Sigmoid colon (tissue), 7 donors: ENCODE data around the gene MEGF11. TPM values are rescaled to one million over a fixed set of nuclear protein-coding genes. Genes with fewer than 3 reads are reported as not detected.

Experiments used
- DNase-seq: peaks from one replicate; pipeline ENCODE4 v3.0.0-alpha.2; 2019
- H3K27ac ChIP-seq, 4 donors: fragments of 200-600 bp; sonication (generic); one replicate each; pipeline ENCODE4 v1.5.1; 2016 to 2019; ENCODE audit warnings: mild to moderate bottlenecking in 1 of 4
- H3K27me3 ChIP-seq, 3 donors: fragments of 200-600 bp; sonication (generic); one replicate each; pipeline ENCODE4 v1.5.1; 2019; ENCODE audit warnings: mild to moderate bottlenecking in 1 of 3
- H3K36me3 ChIP-seq, 4 donors: fragments of 200-600 bp; sonication (generic); one replicate each; pipeline ENCODE4 v1.5.1; 2016 to 2019
- H3K4me1 ChIP-seq, 4 donors: fragments of 200-600 bp; sonication (generic); one replicate each; pipeline ENCODE4 v1.5.1; 2017 to 2019
- H3K4me3 ChIP-seq, 4 donors: fragments of 200-600 bp; sonication (generic); one replicate each; pipeline ENCODE4 v1.5.1; 2017 to 2019; ENCODE audit warnings: mild to moderate bottlenecking in 2 of 4, moderate library complexity in 1 of 4
- H3K9me3 ChIP-seq, 4 donors: fragments of 200-600 bp in 3 of 4; sonication (generic) in 3 of 4; one replicate each; pipeline versions ENCODE4 v1.5.1 to v1.6.1; 2013 to 2019
- EP300 ChIP-seq, 4 donors: sonication (generic); formaldehyde crosslinking; IDR thresholded peaks; one replicate each; pipeline ENCODE4 v1.6.1; 2017; ENCODE audit warnings: antibody characterized with exemption in 4 of 4
- POLR2A ChIP-seq, 2 donors: fragments of 450-650 bp; IDR thresholded peaks; one replicate each; pipeline ENCODE4 v1.6.1; 2016; ENCODE audit warnings: antibody characterized with exemption in 2 of 2, mild to moderate bottlenecking in 2 of 2, moderate library complexity in 2 of 2
- POLR2AphosphoS5 ChIP-seq, 4 donors: sonication (generic); formaldehyde crosslinking; IDR thresholded peaks; one replicate each; pipeline ENCODE4 v1.6.1; 2017; ENCODE audit warnings: antibody characterized with exemption in 4 of 4
- WGBS, 2 donors: extraction: QIAGEN DNeasy Blood & Tissue Kit; methylation state at CpG; one replicate each; pipeline ENCODE4 v1.1.7; 2013; 5-methylcytosine and 5-hydroxymethylcytosine counted together
- intact Hi-C: fragments of 100-400 bp; cut with DNase I; formaldehyde crosslinking; loops from one replicate; pipeline ENCODE4 v1.15.1; 2023
- polyA plus RNA-seq, 3 donors: library from polyadenylated mRNA; stranded (reverse); fragments of 200-250 nt; gene quantifications; one replicate each; pipeline ENCODE4 v1.2.3, GENCODE V29; 2013
- total RNA-seq, 4 donors: library from RNA; depleted of rRNA; stranded (reverse); fragments of >200 nt; gene quantifications; one replicate each; pipeline ENCODE4 v1.1.0, GENCODE V29; 2016
- TF ChIP-seq, protein P1 (sequence below), 4 experiments: fragments of 450-650 bp in 3 of 4; fragments of 200-600 bp in 1 of 4; IDR thresholded peaks; one replicate each; pipeline ENCODE4 v1.5.1; 2016 to 2019; ENCODE audit warnings: antibody characterized with exemption in 4 of 4, mild to moderate bottlenecking in 3 of 4, moderate library complexity in 2 of 4
- donor health status: healthy with polysubstance abuse.
- donor health status: Bipolar disorder and iron deficiency.
- donor health status: healthy.

Gene MEGF11
- total and polyA plus RNA-seq, 7 donors, result 0.04 TPM; not detected in 6

DNA sequence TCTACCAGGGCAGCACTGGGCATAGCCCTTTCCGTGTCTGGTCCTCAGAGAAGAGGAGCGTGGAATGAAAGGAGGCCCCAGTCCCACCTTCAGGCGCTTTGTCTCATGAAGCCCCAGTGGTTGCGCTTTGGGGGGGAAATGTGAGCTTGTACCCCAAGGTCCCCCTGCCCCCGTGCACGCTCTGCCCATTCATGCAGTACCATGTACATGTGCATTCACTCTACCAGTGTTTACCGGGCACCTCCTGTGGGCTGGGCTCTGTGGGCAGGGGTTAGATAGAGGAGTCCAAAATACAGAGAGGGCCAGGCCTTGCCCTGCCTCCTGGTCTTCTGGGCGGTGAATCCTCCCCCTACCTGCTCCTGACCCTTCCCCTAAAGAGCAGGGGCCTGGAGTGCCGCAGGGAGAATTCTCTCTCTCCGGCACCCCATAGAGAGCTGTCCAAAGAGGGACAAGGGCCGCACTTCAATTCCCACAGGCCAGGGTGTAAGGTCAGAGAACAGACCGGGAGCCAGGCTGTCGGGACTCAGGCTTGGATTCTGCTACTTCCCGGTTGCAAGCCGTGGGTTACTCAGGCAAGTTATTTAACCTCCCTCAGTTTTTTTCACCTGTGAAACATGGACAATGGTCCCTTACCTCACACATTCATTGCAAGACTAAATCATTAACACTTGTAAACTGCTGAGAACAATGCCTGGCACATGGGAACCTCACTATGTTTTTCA is 153.4 kb downstream of the MEGF11 start:
- no peak overlapping the region for H3K27ac ChIP-seq
- TF ChIP-seq, protein P1, sequence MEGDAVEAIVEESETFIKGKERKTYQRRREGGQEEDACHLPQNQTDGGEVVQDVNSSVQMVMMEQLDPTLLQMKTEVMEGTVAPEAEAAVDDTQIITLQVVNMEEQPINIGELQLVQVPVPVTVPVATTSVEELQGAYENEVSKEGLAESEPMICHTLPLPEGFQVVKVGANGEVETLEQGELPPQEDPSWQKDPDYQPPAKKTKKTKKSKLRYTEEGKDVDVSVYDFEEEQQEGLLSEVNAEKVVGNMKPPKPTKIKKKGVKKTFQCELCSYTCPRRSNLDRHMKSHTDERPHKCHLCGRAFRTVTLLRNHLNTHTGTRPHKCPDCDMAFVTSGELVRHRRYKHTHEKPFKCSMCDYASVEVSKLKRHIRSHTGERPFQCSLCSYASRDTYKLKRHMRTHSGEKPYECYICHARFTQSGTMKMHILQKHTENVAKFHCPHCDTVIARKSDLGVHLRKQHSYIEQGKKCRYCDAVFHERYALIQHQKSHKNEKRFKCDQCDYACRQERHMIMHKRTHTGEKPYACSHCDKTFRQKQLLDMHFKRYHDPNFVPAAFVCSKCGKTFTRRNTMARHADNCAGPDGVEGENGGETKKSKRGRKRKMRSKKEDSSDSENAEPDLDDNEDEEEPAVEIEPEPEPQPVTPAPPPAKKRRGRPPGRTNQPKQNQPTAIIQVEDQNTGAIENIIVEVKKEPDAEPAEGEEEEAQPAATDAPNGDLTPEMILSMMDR (IDR thresholded peaks at IDR 0.05), result no peak
- TF ChIP-seq POLR2AphosphoS5 (IDR thresholded peaks at IDR 0.05), result no peak
- TF ChIP-seq POLR2A (IDR thresholded peaks at IDR 0.05), result no peak
- no peak for TF ChIP-seq EP300 (IDR thresholded peaks at IDR 0.05)
- no peaks in the 10 kb centered on the region for H3K36me3 ChIP-seq
- peak; percentile 40 for DNase-seq
- H3K4me3 ChIP-seq, result no peak overlapping the region
- H3K4me1 ChIP-seq, result no peaks in the 10 kb centered on the region
- H3K9me3 ChIP-seq, result no peaks in the 10 kb centered on the region
- intact Hi-C loops, result no loop called here
- 86% methylated on average over 15 of the region's 15 CpGs for WGBS, 2 donors
- H3K27me3 ChIP-seq, result peaks cover 0 to 8% (median 0%) of the 10 kb centered on the region in 3 donors

DNA sequence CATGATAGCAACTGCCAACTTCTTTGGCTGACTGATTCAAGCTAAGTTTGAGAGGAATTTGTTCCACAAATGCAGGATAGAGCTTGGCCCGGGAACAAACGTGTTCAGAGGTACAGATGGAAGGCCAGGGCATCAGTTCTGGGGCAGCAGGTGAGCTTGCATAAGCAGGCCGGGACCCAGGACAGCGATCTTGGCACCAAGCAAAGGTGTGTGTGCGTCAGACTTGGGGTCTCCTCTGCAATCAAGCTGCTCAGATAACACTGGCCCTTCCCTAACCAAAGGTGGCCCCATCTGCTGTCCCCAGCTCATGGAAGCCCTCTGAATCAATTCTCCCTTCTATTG is 155.6 kb downstream of the MEGF11 start:
- Histone ChIP-seq H3K36me3 (no peaks in the 10 kb centered on the region), H3K9me3 (no peaks in the 10 kb centered on the region), H3K4me1 (no peaks in the 10 kb centered on the region), H3K27me3 (peaks cover 0 to 8% (median 0%) of the 10 kb centered on the region in 3 donors), H3K27ac (no peak overlapping the region), H3K4me3 (no peak overlapping the region)
- no peak for TF ChIP-seq POLR2A (IDR thresholded peaks at IDR 0.05)
- no peak for TF ChIP-seq POLR2AphosphoS5 (IDR thresholded peaks at IDR 0.05)
- no peak for TF ChIP-seq EP300 (IDR thresholded peaks at IDR 0.05)
- TF ChIP-seq, protein P1 (IDR thresholded peaks at IDR 0.05), result no peak
- peak; percentile 19 for DNase-seq
- WGBS, 2 donors, result 64 to 88% methylated on average over 5 of the region's 5 CpGs
- intact Hi-C loops, result no loop called here

DNA sequence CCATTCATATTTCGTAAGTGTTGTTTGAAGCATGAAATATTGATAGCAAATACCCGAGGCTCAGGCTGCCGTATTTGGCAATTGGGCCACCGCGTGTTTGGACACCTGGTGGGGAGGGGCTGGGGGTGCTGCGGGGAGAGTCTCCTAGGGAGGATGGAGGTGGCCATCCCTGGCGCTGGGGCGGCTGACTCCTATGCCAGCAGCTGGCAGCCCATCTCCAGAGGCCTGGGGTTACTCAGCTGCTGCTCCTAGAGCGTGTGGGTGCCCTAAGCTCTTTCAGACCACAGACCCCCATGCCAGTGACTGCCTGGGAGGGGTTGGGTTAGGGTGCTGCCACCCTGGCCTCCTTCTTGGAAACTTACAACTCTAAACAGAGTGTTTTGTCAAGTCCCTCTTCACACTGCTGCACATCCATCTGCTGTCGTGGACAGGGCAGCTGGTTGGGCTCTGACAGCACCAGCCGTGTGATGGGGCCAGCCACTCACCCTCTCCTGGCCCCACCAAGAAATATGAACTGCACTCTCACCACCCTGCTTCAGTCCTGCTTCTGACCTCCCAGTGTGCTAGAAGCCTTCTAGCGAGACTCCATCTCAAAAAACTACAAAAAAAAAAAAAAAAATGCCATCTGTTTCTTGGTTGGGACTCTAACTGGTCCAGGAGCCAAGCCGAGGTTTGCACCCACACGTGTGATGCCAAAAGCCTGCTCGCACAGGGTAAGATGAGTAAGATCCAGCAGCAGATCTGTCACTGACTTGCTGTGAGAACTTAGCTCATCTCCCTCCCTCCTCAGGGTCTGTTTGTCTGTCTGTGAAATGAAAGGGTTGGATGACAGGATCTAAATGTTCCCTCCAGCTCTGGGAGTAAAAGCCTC is 156.2 kb downstream of the MEGF11 start:
- intact Hi-C loops, result no loop called here
- no peaks in the 10 kb centered on the region for H3K4me1 ChIP-seq
- no peak overlapping the region for H3K27ac ChIP-seq
- H3K27me3 ChIP-seq, result peaks cover 0 to 8% (median 0%) of the 10 kb centered on the region in 3 donors
- no peaks in the 10 kb centered on the region for H3K9me3 ChIP-seq
- WGBS, 2 donors, result 81 to 84% methylated on average over 15 of the region's 15 CpGs
- TF ChIP-seq EP300 (IDR thresholded peaks at IDR 0.05) (no peak), POLR2A (IDR thresholded peaks at IDR 0.05) (no peak), POLR2AphosphoS5 (IDR thresholded peaks at IDR 0.05) (no peak)
- TF ChIP-seq, protein P1 (IDR thresholded peaks at IDR 0.05), result no peak
- DNase-seq, result peak; percentile 58
- H3K4me3 ChIP-seq, result no peak overlapping the region
- H3K36me3 ChIP-seq, result no peaks in the 10 kb centered on the region

DNA sequence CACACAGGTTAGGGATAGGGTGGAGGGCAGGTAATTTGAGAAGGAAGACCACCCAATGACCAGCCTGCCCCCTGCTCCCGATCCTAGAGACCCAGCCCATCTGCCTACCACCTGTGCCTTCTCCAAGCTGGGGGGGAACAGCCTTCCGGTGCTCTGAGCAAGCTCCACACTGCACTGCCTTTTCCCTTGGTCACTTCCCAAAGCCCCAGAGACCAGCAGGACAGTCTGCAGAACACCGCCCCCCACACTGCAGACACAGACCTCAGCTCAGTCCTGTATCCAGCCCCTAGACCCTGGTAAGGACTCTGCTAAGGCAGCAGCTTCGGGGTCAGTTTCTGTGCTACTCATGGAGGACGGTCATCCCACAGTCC is 156.9 kb downstream of the MEGF11 start:
- Histone ChIP-seq H3K9me3 (no peaks in the 10 kb centered on the region), H3K36me3 (no peaks in the 10 kb centered on the region), H3K27me3 (peaks cover 0 to 8% (median 0%) of the 10 kb centered on the region in 3 donors), H3K4me1 (no peaks in the 10 kb centered on the region), H3K4me3 (no peak overlapping the region), H3K27ac (no peak overlapping the region)
- WGBS, 2 donors, result 76 to 89% methylated on average over 5 of the region's 5 CpGs
- intact Hi-C loops, result no loop called here
- TF ChIP-seq, protein P1 (IDR thresholded peaks at IDR 0.05), result no peak
- TF ChIP-seq POLR2AphosphoS5 (IDR thresholded peaks at IDR 0.05) (no peak), EP300 (IDR thresholded peaks at IDR 0.05) (no peak), POLR2A (IDR thresholded peaks at IDR 0.05) (no peak)
- no peak for DNase-seq
